HPDE6-E6E7 (cell line): ENCODE data around the gene CSMD2.

Source experiments
- DNase-seq: peaks from one replicate; pipeline ENCODE4 v3.0.0; 2011; ENCODE audit warnings: missing footprints; ENCODE audit errors: extremely low spot score

Gene CSMD2

DNA sequence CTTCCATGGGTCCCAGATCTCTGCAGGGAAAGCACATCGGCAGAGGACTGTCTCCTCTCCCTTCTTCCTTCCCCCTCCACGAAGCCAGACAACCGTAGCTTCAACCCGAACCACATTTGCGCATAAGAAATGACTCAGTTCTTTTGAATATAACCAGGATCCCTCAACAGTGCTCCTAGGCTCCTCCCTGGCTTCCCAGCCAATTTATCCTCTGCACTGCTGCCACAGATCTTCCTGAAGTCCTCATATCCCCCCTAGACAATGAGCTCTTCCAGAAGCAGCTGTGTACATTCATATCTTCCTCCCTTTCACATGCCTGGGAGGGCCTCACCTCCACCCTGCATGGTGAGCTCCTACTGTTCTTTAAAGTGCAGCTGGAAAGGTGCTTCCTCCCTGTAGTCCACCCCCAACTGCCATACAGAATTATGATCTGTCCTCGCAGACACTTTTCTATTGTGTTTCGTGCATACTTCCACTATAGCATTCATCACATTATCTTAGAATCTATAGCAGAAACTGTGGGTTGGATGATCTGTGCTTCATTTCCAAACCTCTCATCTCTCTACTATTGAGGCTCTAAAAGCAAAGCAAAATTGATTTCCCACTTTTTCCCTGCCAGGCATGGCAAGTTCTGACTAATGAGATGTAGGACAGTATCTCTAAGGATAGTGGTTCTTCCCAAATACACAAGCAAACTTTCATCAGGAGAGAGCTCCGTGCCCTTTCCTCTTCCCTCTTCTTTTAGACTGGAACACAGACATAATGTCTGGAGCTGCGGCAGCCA lies 480.4 kb downstream of the CSMD2 start:
- DNase-seq, result no peak

DNA sequence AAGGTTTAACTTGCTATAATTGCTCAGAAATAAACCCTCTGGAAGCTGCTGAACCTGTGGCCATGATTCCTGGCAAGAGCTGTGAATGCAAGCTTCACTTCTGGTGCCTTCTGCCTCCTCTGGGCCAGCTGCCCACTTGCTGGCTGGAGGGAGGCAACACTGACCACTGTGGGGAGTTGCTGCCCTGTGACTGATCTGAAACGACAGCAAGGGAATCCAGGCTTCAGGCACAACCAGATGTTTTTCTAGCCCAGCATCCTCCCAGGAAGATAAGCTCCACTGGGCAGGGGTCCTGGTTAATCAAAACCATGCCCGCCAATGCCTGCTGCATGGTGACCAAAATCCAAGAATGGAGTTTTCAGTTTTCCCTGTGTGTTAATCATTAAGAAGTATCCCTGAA lies 481.1 kb downstream of the CSMD2 start:
- no peak for DNase-seq

DNA sequence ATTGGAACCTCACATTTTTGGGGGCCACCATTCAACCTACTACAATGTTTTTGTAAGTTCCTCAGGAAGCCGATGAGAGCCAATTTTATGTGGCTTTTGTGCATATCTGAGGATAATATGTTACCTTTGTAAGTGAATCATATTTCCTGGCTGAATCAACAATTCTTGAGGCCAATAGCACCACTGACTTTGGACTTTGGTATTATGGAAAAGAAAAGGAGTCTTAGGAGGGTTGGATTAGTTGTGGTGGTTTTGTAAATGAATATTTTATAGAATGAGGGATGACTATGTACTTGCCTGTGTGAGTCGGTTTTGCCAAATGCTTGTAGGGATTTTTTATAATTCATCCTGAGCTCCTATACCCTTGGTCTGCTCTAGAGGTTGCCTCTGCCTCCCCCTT lies 482.7 kb downstream of the CSMD2 start:
- DNase-seq, result no peak

DNA sequence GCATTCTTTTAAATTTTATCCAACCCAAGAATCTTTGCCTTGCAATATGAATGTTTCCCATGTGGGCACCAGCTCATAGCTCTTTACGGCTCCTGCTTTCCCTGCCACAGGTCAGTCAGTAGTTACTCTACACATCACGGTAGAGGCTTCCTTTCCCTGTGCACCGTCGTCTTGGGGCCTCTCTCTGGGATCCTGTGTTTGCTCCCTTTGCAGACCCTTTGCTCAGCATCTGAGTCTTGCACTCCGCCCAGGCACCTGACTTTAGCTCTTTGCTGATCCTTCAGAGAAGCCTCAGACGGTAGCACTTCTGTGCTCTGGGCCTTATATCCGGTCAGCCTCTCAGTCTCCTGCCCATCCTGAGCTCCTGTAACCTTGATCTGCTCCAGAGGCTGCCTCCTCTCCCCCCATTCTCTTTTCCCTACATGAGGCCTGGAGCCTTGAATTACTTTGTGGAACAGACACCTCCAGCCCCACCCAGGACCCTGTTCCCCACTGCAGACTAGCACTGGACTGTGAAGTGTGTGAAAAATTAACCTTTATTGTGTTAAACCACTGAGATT lies 484.7 kb downstream of the CSMD2 start:
- DNase-seq, result no peak

DNA sequence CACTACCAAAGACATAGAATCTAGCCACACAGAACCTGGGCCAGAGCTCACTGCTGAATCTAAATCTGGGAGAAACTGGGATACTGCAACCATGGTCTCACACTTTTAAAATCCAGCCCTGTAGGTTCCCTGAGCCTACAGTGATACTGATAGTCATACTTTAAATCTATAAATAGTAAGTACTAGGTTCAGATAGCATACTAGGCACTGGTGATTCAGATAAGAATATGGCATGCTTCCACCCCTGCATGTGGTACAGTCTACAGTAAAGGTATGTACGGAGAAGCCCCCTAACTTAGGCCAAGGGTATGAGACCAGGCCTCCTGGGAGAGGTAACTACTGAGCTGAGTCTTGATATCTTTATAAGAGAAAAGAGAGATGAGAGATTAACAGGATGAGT lies 494.5 kb downstream of the CSMD2 start:
- no peak for DNase-seq

DNA sequence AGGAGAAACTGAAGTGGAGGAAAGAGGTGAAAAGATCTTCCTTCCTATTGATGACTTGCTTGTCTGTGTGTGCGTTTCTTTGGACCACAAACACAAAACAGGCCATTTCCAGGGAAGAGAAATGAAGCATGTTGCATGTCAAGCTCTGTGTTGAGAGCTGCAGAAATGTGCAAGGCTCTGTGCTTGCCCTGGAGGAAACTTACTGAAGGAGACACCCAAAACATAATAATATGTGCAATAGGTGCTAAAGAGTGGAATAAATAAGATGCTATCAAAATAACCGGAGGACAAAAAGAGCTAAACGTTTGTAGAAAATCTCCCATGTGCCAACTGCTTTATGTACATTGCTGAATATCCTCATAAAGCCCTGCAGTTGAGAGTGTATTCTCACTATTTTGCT lies 496.3 kb downstream of the CSMD2 start:
- no peak for DNase-seq

DNA sequence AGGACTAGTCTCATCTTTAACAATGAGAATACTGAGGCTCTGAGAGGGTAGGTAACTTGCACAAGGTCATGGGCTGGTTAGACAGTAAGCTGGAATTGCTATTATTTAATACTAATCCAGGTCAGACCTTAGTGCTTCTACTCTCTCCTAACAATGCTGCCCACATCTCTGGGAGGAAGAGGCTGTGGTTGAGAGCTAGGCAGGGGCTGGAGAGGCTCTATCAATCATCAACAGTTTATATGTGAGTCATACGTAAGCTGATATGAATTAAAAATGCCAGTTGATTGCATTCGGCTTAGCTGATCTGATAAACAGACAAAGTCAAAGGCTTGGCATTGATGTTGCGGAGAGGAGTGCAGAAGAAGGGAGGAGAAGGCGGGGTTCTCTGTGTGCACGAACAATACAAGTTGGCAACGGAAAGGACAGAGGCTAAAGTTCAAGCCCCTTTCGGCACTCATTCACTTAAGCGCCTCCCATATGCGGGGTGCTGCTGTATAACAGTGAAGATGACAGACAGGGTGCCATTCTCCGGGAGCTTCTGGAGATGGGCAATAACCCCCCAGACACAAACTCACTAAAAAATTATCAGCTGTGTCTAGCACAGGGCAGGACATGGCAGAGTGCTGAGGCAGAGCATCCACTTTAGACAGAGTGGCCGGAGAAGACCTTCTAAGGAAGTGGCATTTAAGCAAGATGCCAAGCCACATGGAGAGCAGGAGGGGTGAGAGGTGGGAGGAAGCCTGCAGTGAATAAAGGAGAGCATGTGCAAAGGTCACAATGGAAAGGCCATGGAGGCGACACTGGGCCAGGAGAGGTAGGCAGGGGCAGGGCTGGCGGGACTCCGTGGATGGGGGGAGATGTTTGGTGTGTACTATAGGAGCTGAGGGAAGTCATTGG lies 497.4 kb downstream of the CSMD2 start:
- no peak for DNase-seq

DNA sequence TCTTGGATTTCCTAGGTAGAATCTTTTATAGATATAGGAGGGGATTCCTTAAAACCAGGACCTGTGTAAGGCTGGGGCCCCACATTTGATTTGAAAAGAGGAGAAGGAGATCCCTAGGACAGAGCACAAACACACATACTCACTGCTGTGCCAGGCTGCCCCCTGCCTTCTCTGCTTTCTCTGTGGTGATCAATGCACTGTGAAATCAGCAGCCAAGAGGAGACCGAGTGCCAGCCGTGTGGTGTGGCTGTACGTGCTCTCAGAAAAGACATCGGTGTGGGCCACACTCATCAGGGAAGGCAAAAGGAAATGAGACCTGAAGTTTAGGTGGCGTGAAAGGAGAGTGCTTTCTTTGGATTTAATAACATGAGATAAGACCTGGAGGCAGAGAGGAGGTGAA lies 498.4 kb downstream of the CSMD2 start:
- DNase-seq, result no peak

DNA sequence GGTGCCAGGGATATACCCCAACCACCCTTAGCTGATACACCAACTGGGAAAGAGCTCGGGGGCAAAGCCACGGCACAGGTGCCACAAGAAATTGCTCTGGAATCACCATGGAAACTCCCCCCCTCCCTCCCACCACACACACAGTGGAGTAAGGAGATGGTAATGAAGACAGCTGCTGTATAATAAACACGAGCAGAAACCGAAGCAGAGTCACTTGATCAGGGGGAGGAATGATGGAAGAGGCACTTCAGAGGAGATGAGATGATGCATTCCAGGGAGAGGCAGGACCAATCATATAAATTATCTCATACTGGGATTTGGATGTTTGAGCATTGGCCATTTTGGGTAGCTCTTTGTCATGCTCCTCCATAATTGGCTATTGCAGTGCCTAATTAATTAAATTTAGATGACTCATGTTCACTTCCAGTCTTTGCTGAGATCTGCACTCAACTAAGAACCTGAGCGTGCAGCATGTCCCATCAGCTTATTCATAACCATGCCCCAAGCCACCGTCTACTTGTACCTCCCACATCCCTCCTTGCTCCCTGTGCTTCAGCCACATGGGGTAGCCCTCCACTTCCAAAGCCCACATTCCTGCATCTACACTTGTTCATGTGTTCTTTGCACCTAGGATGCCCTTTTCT lies 503.1 kb downstream of the CSMD2 start:
- DNase-seq, result no peak

DNA sequence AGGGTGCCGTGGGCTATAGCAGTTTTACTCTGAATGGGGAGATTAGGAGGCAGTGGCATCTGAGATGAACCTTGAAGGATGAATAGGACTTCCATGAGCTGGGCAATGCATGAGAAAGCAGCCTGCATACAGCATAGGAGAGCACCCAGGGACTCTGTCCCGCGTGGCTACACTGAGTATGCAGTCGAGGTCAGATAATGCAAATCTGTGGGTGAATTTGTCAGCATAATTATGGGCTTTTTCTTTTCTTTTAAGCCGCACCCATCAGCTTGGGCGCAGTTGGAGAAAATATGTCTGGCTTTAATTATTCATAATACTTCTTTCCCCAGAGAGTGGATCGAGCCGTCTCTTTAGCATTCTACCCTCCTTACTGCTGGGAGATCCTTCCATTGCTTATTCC lies 504.1 kb downstream of the CSMD2 start:
- no peak for DNase-seq

DNA sequence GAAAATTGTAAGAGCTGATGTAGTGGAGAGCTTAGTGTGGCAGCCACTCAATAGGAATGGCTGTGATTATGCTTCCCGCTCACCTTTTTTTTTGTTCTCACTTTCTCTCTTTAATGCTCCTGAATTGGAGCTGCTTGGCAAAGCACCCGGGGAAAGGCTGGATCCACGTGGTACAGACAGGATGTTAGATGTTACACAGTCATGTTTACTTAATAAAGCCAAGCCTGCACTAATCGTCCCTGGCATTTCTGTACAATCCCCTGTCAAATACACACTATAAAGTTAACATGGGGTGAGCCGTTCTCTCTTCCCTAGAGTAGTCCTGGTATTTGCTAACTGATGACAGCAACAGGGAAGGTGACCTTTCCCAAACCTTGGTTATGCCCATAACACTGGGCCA lies 504.8 kb downstream of the CSMD2 start:
- no peak for DNase-seq

DNA sequence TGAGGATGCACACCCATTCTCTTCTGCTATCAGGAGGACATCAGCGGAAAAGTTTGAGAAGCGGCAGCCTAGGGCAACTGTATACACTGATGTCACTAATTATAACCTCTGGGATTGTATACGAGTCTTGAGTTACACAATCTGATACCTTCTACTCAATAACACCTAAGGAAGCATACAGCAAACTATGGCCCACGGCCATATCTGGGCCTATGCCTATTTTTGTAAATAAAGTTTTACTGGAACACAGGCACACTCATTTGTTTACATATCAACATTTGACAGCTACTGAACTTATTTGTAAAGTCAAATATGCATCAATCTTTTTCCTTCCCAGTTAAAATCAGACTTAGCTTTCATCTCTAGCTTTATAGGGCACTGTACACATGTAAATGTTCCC lies 505.4 kb downstream of the CSMD2 start:
- no peak for DNase-seq

DNA sequence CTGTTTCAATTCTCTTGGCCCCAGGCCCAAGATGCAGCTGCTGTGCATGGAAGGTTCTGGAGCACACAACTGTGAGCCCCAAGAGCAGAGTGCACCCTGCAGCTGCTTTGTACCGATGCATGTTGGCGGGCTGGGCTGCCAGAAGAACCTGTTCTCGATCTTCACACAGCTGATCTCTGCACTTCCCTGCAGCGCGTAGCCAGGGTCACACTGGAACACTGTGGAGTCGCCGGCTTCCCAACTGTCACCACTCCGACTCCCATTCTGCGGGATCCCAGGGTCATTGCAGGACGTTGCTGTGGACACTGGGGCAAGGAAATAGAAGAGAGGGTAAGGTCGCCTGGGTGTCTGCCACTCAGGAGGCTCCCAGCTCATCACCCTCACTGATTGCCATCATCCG lies 507.2 kb downstream of the CSMD2 start:
- no peak for DNase-seq

DNA sequence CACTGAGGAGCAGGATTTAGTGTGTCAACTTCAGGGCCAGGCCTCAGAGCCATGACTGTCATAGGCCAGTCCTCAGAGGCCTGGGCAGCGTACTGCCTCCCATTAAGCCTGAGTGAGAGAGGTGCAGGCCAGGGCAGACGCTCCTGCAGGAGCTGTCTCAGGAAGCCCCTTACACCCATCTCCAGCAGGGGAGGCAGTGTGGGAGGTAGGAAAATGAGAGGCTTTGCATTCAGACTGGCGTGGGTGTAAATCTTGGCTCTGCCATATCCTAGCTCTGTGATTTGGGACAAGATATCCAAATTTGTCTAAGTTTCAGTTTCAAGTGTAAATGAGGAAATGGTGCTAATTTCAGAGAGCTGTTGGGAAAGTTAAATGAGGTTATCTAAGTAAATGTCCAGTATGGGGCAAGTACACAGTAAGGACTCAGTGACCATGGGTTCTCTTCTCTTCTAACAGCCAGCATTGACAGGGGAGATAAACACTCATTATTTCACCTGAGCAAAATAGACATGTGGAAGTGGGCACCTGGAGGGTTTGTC lies 508.5 kb downstream of the CSMD2 start:
- no peak for DNase-seq

DNA sequence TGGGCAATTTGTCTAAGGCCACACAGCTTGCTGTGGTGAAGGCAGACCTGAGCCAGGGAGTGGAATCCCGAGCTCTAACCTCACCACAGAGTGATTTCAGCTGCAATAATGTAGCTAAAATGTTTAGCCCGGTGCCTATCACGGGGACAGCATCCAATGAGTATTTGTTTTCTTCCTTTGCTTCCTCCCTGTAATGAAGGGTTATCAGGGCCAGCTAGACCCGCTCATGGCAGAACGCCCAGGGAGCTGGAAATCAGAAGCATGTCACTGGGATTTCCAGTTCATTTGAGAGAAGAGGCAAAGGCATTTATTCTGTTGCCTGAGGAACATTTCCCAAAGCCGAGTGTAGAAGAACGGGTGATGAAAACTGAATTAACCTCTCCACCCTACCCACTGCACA lies 509.5 kb downstream of the CSMD2 start:
- no peak for DNase-seq

DNA sequence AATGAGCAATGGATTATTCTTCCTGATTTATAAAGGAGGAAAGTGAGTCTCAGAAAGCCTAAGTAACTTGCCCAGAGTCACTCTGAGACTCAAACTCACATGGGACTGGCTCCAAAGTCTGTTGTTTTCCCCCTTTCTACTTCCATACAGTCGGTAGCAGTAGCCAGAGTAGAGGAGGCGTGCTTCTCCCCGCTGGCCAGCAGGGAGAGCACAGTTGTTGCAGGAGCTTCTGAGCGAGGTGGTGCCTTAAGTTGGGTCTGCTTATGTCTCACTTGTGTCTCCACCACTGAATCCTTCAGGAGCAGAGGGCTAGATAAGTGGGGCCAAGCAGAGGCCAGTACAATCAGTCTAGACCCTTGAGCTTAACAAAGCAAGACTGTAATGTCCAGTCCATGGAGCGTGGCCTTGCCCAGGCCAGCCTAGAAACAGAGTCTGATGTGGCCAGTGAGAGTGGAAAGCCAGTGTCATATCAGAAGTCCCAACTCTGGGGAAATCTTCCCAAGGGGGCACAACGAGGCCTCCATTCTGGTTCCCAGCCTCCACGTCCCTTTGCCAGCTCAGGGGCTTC lies 510.7 kb downstream of the CSMD2 start:
- no peak for DNase-seq

DNA sequence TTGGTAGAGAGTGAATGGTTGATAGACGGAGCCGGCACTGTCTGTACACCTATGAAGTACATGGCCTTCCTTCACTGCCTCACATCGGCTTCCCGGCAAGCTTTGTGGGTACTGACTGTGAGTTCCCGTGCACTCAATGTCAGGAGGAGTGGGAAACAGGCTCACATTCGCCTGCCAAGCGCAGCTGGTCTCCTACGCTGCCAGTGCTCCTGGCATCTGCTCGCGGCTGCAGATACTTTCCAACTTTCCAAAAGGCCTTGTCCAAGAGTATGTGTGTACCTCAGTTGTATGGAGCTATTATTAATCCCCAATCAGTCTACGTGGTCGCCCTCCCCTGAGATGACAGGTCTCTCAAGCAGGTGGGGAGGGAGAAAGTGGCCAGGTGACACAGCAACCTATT lies 511.8 kb downstream of the CSMD2 start:
- no peak for DNase-seq

DNA sequence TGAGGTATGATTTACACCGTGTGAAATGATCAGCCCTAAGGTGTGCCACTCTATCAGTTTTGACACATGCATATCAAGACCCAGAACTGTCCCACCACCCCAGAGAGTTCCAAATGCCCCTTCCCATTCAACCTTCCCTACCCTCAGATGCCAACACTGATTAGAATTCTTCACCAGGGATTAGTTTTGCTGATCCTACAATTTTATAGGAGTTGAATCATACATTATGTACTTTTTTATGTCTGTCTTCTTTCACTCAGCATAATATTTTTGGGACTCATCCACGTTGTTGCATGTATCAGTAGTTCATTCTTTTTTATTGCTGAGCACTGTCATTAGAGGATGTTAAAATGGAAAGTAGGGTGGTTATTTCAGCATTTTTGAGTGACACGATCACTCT lies 514.3 kb downstream of the CSMD2 start:
- DNase-seq, result no peak

DNA sequence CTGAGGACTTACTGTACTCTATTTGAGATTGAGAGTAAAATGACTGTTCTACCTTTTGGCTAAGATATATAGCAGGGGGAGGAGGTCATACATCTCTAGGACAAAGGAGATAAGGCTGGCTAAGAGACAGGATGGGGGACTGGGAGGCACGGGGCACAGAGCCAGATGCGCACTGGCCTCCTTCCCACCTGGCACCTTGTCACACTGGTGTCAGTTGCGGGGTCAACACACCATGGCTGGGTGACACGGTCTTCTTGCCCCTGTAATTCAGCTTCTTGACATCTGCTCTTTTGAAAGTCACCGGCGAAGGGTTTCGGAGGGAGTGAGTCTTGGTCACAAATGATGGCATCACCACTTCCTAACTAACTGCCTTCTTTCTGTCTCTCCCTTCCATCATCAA lies 515.3 kb downstream of the CSMD2 start:
- no peak for DNase-seq

DNA sequence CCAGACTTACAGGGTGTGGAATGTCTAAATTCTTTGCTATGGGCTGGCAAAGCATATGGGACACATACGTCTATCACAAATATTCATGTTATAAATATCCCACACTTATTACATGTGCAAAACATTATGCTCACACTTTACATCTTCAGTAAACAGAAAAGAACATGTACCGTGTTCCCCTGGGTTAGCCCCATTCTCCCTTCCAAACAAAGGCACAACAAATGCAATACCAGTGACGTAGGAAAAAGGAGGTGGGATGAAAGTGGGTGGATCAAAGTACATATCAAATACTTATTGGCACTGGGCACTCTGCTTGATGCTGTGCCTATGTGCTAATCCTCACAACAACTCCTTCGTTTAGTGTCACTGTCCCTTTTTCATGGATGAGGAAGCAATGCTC lies 521.8 kb downstream of the CSMD2 start:
- DNase-seq, result no peak

DNA sequence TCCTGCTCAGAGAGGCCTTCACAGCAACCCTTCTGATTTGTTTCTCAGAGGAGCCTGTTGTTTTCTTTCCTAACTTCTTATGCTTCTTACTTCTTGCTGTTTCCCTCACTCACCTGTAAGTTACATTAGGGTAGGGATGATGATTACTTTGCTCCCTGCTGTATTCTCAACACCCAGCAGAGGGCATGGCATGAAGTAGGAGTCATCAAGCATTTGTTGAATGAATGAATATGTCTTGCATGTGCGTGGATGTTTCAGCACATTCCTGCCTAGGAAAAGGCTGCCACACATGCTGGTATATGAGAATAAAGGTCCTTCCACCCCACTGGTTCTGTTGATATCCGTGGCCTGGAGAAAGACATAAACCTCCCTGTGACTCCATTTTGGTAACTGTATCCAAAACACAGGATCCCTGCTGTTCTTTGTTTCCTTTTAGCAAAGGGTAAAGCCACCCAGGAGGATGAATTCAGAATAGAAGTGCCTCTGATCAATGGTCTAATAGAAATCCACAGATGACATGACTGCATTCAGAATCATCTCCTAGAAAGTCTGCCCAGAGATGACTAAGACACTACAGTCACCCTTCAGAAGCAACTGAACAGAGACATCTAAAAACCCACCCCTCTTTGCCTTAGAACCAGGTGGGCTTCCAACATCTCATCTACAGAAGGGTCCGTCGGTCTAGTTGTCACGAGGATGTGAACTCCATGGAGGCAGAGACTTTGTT lies 523.8 kb downstream of the CSMD2 start:
- DNase-seq, result no peak
